IMR-90 (cell line): ENCODE results near the gene KCMF1. TPM values are rescaled to one million over a fixed set of nuclear protein-coding genes. Genes with fewer than 3 reads are reported as not detected.

Experiments
- ATAC-seq: fragments of 200-7000 bp; cut with Tn5 transposase; 2 replicates; pipeline ENCODE4 v1.9.1; 2020; ENCODE audit warnings: low read depth, mild to moderate bottlenecking, moderate library complexity
- BruUV-seq: library from RNA; stranded (reverse); fragments of 400-500 nt; replicated peaks from 2 replicates; lab custom pipeline; 2021; lab: Mats Ljungman, UMichigan
- CTCF ChIA-PET: fragments of 300-600 bp; formaldehyde crosslinking; extraction: SDS; loops from one replicate; lab custom pipeline; 2021; ENCODE audit warnings: antibody characterized with exemption; lab: Yijun Ruan, JAX
- POLR2A ChIA-PET: fragments of 300-600 bp; sonication (Branson Sonifier 250); formaldehyde crosslinking; loops from one replicate; lab custom pipeline; 2022; ENCODE audit warnings: antibody characterized with exemption; ENCODE audit not compliant: unreplicated experiment; lab: Charles Lee
- DNase-seq: peaks from one replicate; pipeline ENCODE4 v3.0.0; 2013
- H2AFZ ChIP-seq: replicated peaks from 2 replicates; pipeline ENCODE3; 2013; ENCODE audit warnings: low read length, mild to moderate bottlenecking; ENCODE audit not compliant: poor library complexity
- H2AK5ac ChIP-seq: 2 replicates; pipeline ENCODE4 v1.6.1; 2013; ENCODE audit warnings: low read depth, low read length, inconsistent platforms
- H2AK9ac ChIP-seq: replicated peaks from 2 replicates; pipeline ENCODE3; 2013; ENCODE audit warnings: mild to moderate bottlenecking, low read depth, low read length, moderate library complexity; ENCODE audit not compliant: poor library complexity
- H2BK120ac ChIP-seq: 2 replicates; pipeline ENCODE4 v1.6.1; 2013; ENCODE audit warnings: low read depth, low read length, inconsistent platforms
- H2BK15ac ChIP-seq: 3 replicates; pipeline ENCODE4 v1.6.1; 2013; ENCODE audit warnings: low read depth, low read length, inconsistent platforms
- H2BK20ac ChIP-seq: 2 replicates; pipeline ENCODE4 v1.6.1; 2013; ENCODE audit warnings: low read depth, mild to moderate bottlenecking, inconsistent platforms, low read length, moderate library complexity
- H2BK5ac ChIP-seq: 2 replicates; pipeline ENCODE4 v1.6.1; 2013; ENCODE audit warnings: mild to moderate bottlenecking, low read depth, low read length, inconsistent platforms; ENCODE audit not compliant: poor library complexity, severe bottlenecking
- H3K14ac ChIP-seq: replicated peaks from 2 replicates; pipeline ENCODE4 v1.6.1; 2013; ENCODE audit warnings: low read depth, low read length, inconsistent platforms
- H3K18ac ChIP-seq: 2 replicates; pipeline ENCODE4 v1.6.1; 2013; ENCODE audit warnings: low read depth, low read length, control low read depth
- H3K23ac ChIP-seq: 2 replicates; pipeline ENCODE4 v1.6.1; 2013; ENCODE audit warnings: low read depth, low read length, inconsistent platforms
- H3K27ac ChIP-seq: 2 replicates; pipeline ENCODE4 v1.5.1; 2013; ENCODE audit warnings: mild to moderate bottlenecking, control low read depth, low read length; ENCODE audit not compliant: insufficient read depth
- H3K27me3 ChIP-seq: 2 replicates; pipeline ENCODE4 v1.6.1; 2013; ENCODE audit warnings: low read length; ENCODE audit not compliant: control insufficient read depth, insufficient read depth
- H3K36me3 ChIP-seq: 2 replicates; pipeline ENCODE4 v1.6.1; 2013; ENCODE audit warnings: low read length, mixed read lengths; ENCODE audit not compliant: control insufficient read depth, insufficient read depth
- H3K4ac ChIP-seq: 2 replicates; pipeline ENCODE4 v1.6.1; 2013; ENCODE audit warnings: low read depth, low read length, inconsistent platforms
- H3K4me1 ChIP-seq: 2 replicates; pipeline ENCODE4 v1.6.1; 2013; ENCODE audit warnings: low read length, mixed read lengths; ENCODE audit not compliant: control insufficient read depth, insufficient read depth
- H3K4me2 ChIP-seq: 2 replicates; pipeline ENCODE4 v1.6.1; 2013; ENCODE audit warnings: low read depth, mild to moderate bottlenecking, control low read depth, low read length, moderate library complexity
- H3K4me3 ChIP-seq: 2 replicates; pipeline ENCODE4 v1.5.1; 2013; ENCODE audit warnings: low read depth, mild to moderate bottlenecking, control low read depth, low read length, moderate library complexity; ENCODE audit not compliant: insufficient read depth
- H3K56ac ChIP-seq: 2 replicates; pipeline ENCODE4 v1.6.1; 2013; ENCODE audit warnings: low read length, inconsistent platforms; ENCODE audit not compliant: insufficient read depth; ENCODE audit errors: extremely low read depth
- H3K79me1 ChIP-seq, 2 experiments: 2 replicates each; pipeline ENCODE4 v1.6.1; 2013; ENCODE audit warnings: low read length in 2 of 2, inconsistent platforms in 1 of 2, low read depth in 1 of 2
- H3K9ac ChIP-seq: 2 replicates; pipeline ENCODE4 v1.6.1; 2013; ENCODE audit warnings: low read depth, low read length, control low read depth
- H3K9me1 ChIP-seq: 2 replicates; pipeline ENCODE4 v1.6.1; 2013; ENCODE audit warnings: low read length, inconsistent platforms; ENCODE audit not compliant: insufficient read depth
- H3K9me3 ChIP-seq: 2 replicates; pipeline ENCODE4 v1.6.1; 2013; ENCODE audit warnings: low read length; ENCODE audit not compliant: control insufficient read depth, insufficient read depth
- H4K20me1 ChIP-seq: 2 replicates; pipeline ENCODE4 v1.6.1; 2013; ENCODE audit warnings: low read length, inconsistent platforms; ENCODE audit not compliant: insufficient read depth
- H4K5ac ChIP-seq: 2 replicates; pipeline ENCODE4 v1.6.1; 2013; ENCODE audit warnings: mild to moderate bottlenecking, low read depth, low read length, control low read depth
- H4K8ac ChIP-seq, 2 experiments: 2 replicates each; pipeline ENCODE4 v1.6.1; 2013; ENCODE audit warnings: low read depth in 2 of 2, low read length in 2 of 2, control low read depth in 1 of 2, inconsistent platforms in 1 of 2
- H4K91ac ChIP-seq: 2 replicates; pipeline ENCODE4 v1.6.1; 2013; ENCODE audit warnings: low read depth, low read length, inconsistent platforms; ENCODE audit not compliant: insufficient read depth
- BHLHE40 ChIP-seq: fragments of 150-350 bp; IDR thresholded peaks from 2 replicates; pipeline ENCODE4 v1.6.1; 2016; ENCODE audit warnings: mild to moderate bottlenecking, low read depth, low read length
- CEBPB ChIP-seq: IDR thresholded peaks from 2 replicates; pipeline ENCODE4 v1.6.1; 2012; ENCODE audit warnings: low read depth, low read length, improper control_type of control experiment
- FOS ChIP-seq: fragments of 150-350 bp; IDR thresholded peaks from 2 replicates; pipeline ENCODE4 v1.6.1; 2016; ENCODE audit warnings: low read depth, low read length
- MAFK ChIP-seq: IDR thresholded peaks from 2 replicates; pipeline ENCODE4 v1.6.1; 2012; ENCODE audit warnings: low read depth, low read length, improper control_type of control experiment
- MAZ ChIP-seq: IDR thresholded peaks from 2 replicates; pipeline ENCODE4 v1.6.1; 2012; ENCODE audit warnings: low read depth, mild to moderate bottlenecking, low read length, improper control_type of control experiment, moderate library complexity, borderline replicate concordance
- MXI1 ChIP-seq: IDR thresholded peaks from 2 replicates; pipeline ENCODE4 v1.6.1; 2012; ENCODE audit warnings: low read depth, mild to moderate bottlenecking, low read length, moderate library complexity, borderline replicate concordance
- NFE2L2 ChIP-seq: fragments of 150-350 bp; IDR thresholded peaks from 2 replicates; pipeline ENCODE4 v1.6.1; 2016; ENCODE audit warnings: low read depth, mild to moderate bottlenecking, low read length
- POLR2A ChIP-seq: IDR thresholded peaks from 2 replicates; pipeline ENCODE4 v1.6.1; 2012; ENCODE audit warnings: mild to moderate bottlenecking, low read depth, low read length
- RFX5 ChIP-seq: IDR thresholded peaks from 2 replicates; pipeline ENCODE4 v1.8.0; 2012; ENCODE audit warnings: low read depth, mild to moderate bottlenecking, low read length, moderate library complexity
- SMC3 ChIP-seq: fragments of 150-350 bp; IDR thresholded peaks from 2 replicates; pipeline ENCODE4 v1.6.1; 2016; ENCODE audit warnings: low read depth, mild to moderate bottlenecking, antibody characterized with exemption, low read length, moderate library complexity
- WGBS, 2 experiments: methylation state at CpG; one replicate each; pipeline versions ENCODE4 v1.1.5 to v1.1.7; 2013; ENCODE audit warnings: missing lambda C conversion rate in 2 of 2; ENCODE audit not compliant: insufficient read length in 1 of 2; ENCODE audit errors: extremely low coverage in 2 of 2; 5-methylcytosine and 5-hydroxymethylcytosine counted together
- dilution Hi-C: fragments of 300-500 bp; cut with HindIII; formaldehyde crosslinking; loops from one replicate; pipeline ENCODE4 v1.14.3; 2018; ENCODE audit warnings: low sequenced_read_pairs; ENCODE audit not compliant: unreplicated experiment
- in situ Hi-C: fragments of 300-500 bp; cut with MboI; formaldehyde crosslinking; loops from 3 replicates; pipeline ENCODE4 v1.14.3; 2019; ENCODE audit warnings: low sequenced_read_pairs, inconsistent platforms, mixed read lengths
- intact Hi-C: fragments of 100-400 bp; cut with micrococcal nuclease; formaldehyde crosslinking; loops from 2 replicates; pipeline ENCODE4 v1.10.0; 2022
- polyA plus RNA-seq, 3 experiments: library from polyadenylated mRNA; depleted of rRNA; stranded (reverse); fragments of >200 nt; gene quantifications; 2 replicates each; pipeline ENCODE4 v1.2.3, GENCODE V29; 2012; ENCODE audit warnings: low replicate concordance in 1 of 3
- total RNA-seq: library from RNA; depleted of rRNA; stranded (reverse); fragments of >200 nt; gene quantifications from 2 replicates; pipeline ENCODE4 v1.2.3, GENCODE V29; 2012

Gene KCMF1
- total and polyA plus RNA-seq, 2 of the 4 experiments (the other 2 are of a cell fraction): 49.9 to 108 TPM

- intact Hi-C loops: no loop called here
- BruUV-seq: no TSS peak
- H2BK15ac ChIP-seq: no peak overlapping the region
- H2BK20ac ChIP-seq: no peak overlapping the region
- H2AFZ ChIP-seq: peak overlapping the region; percentile 63
- no peak overlapping the region for H4K91ac ChIP-seq
- H4K8ac ChIP-seq: no peak overlapping the region
- 71% methylated on average over 4 of the region's 9 CpGs; no CpG with 5 or more reads in 1 of the 2 experiments for WGBS, 2 experiments
- H3K14ac ChIP-seq: no peak overlapping the region
- H3K27ac ChIP-seq: no peak overlapping the region
- no peak overlapping the region for H3K4me2 ChIP-seq
- POLR2A ChIA-PET: no interaction called here
- no peak overlapping the region for H4K5ac ChIP-seq
- H3K9me1 ChIP-seq: peaks cover 5% of the 10 kb centered on the region; the same call in 1 of the 2 replicates
- no peaks in the 10 kb centered on the region for H4K20me1 ChIP-seq
- in situ Hi-C loops: loop anchor here (5.0 kb wide), 1 partner anchor 36 kb away; no protein-coding TSS in a partner anchor
- TF ChIP-seq SMC3 (no peak), NFE2L2 (no peak), CEBPB (no peak), BHLHE40 (no peak), MXI1 (no peak), RFX5 (no peak), MAZ (no peak), MAFK (no peak), FOS (no peak), POLR2A (no peak)
- no peak overlapping the region for H3K4me3 ChIP-seq
- peaks cover 11% of the 10 kb centered on the region for H3K27me3 ChIP-seq
- H2AK9ac ChIP-seq: no peak overlapping the region
- no peak overlapping the region for H3K18ac ChIP-seq
- H3K9ac ChIP-seq: no peak overlapping the region
- no peak overlapping the region for H2BK120ac ChIP-seq
- no peak overlapping the region for H3K56ac ChIP-seq
- H3K4ac ChIP-seq: no peak overlapping the region
- H3K4me1 ChIP-seq: no peaks in the 10 kb centered on the region
- H2AK5ac ChIP-seq: no peak overlapping the region
- no peak for DNase-seq
- no peaks in the 10 kb centered on the region for H3K79me1 ChIP-seq
- no peak overlapping the region for H3K23ac ChIP-seq
- H3K36me3 ChIP-seq: no peaks in the 10 kb centered on the region
- H3K9me3 ChIP-seq: peaks cover 5% of the 10 kb centered on the region
- no peak overlapping the region for H2BK5ac ChIP-seq
- no peak for ATAC-seq
- dilution Hi-C loops: no loop called here
- CTCF ChIA-PET: interaction anchor here (1.0 kb wide), 1 partner anchor 10 kb away, joined by 3 read pairs; no protein-coding TSS in a partner anchor
These were observed 105.8 kb downstream of the KCMF1 start for GRCh38 chr2:85076618-85077274.
